ENCODE results near the gene SIRT7. TPM values are rescaled to one million over a fixed set of nuclear protein-coding genes. Genes with fewer than 3 reads are reported as not detected.
"Not testable (repeated sequence)": the region's sequence is repeated elsewhere in the genome, so short reads cannot be mapped to it uniquely, and the experiment has no call there.

SIRT7 gene
- total RNA-seq, 1 donor from 2014 or later, result 57.2 TPM

DNA sequence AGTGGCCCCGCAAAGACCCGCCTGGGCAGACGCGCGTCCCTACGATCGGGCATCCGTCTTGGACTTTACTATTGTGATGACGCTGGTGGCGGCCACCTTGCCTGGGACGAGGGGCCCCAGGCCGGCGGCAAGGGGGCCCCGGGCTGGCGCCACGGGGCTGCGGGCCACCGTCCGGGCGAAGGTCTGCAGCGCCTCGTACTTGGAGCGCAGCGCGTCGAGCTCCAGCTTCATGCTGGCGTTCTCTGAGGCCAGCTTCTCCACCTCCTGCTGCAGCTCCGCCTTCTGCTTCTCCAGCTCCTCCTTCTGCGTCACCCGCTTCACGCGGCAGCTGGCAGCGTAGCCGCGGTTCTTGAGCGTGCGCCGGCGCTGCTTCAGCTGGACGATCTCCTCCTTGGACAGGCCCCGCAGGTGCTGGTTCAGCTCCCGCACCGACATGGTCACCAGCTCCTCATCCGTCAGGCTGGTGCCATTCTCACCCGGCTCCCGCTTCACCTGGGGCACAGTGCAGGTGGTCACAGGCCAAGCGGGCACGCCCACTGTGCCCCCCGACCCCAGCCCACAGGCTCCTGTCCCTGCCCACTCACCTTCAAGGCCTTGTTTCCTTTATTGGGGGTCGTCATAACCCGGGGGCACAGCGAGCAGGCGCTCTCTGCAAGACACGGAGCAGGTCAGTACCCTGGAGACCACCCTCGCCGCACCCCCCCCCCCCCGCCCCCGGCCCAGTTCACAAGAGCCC, 4.8 kb upstream of the SIRT7 start:
- intact Hi-C loops (cut with micrococcal nuclease), result loop anchor here (10.0 kb wide), 1 partner anchor 172 kb away; the partner anchor contains the start of gene FASN

DNA sequence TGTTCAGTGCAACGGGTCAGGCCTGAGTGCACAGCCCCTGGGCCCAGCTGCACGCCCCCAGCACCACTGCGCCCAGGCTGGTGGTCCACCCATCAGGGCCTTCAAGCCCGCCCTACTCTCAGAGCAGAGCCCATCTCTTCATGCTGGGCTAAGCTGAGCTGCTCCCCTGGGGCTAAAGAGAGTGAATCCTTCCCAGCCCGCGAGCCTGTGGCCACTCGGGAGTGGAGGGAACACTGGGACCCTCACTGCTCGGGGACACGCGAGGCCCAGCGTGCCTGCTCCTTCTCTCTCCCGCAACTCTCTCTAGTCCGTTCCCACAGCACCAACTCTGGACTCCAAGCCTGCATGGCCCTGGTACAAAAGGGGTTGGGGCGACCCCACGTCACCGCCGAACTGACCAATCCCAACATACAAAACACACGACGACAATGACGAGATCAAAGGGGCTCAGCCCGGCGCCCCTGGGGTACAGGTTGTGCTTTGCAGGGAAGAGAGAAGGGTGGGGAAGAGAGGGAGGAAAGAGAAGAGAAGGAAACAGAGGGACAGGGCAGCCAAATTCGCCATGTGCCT, 4.1 kb upstream of the SIRT7 start:
- intact Hi-C loops (cut with micrococcal nuclease), result loop anchor here (10.0 kb wide), 1 partner anchor 173 kb away; the partner anchor contains the start of gene FASN

DNA sequence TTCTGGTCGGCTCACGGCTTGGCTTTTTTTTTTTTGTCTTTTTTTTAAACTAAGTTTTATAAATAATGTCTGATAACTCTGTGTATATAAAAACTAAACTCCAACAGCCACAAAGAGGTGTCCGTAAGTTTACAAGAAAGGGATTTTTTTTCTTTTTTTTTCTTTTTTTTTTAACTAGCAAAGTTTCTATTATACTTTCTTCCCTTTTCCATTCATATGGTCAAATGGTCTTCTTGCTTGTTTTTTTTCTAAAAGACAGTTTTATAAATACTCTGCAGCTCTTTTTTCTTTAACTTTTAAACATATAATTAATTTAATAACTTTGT, 3.5 kb upstream of the SIRT7 start:
- intact Hi-C loops (cut with micrococcal nuclease), result loop anchor here (10.0 kb wide), 1 partner anchor 173 kb away; the partner anchor contains the start of gene FASN

DNA sequence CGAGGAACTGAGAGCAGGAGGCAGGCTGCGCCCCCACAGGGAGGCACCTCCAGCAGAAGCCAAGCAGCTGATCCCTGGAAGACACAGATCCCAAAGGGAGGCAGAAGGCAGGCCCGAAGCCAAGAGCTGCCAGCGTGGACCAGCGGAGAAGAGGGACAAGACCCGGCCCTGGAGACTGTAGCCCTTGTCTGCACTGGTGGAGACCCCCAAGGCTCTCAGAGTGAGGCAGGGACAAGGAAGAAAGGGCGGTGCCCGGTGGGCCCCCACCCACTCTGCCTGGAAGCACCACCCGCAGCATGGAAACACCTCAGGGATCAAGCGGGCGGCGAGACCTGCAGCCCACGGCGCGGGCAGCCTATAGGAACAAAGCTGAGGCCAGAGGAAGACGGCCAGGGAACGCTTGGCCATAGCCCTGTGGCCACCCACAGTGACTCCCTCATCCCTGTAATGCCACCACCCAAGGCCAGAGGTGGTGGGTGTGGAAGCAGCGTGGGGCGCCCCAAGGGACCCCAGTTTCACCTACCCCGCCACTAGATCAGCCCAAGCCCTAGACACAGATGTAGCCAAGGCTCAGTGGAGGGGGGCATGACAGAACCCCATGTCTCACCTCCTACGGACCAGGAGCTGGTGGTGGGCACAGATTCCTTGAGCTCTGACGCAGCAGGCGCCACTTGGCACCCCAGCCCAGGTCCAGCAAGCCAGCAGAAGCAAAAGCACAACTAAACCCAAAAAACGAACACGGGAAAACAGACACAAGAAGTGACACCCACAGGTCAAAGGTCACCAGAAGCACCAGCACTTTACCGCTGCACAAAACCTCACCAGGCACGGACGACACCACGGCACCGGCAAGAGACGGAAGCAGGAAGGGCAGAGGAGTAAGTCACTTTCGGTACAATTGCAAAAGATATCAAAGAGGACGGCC, 2.9 kb upstream of the SIRT7 start:
- intact Hi-C loops (cut with micrococcal nuclease), result loop anchor here (10.0 kb wide), 1 partner anchor 174 kb away; the partner anchor contains the start of gene FASN

DNA sequence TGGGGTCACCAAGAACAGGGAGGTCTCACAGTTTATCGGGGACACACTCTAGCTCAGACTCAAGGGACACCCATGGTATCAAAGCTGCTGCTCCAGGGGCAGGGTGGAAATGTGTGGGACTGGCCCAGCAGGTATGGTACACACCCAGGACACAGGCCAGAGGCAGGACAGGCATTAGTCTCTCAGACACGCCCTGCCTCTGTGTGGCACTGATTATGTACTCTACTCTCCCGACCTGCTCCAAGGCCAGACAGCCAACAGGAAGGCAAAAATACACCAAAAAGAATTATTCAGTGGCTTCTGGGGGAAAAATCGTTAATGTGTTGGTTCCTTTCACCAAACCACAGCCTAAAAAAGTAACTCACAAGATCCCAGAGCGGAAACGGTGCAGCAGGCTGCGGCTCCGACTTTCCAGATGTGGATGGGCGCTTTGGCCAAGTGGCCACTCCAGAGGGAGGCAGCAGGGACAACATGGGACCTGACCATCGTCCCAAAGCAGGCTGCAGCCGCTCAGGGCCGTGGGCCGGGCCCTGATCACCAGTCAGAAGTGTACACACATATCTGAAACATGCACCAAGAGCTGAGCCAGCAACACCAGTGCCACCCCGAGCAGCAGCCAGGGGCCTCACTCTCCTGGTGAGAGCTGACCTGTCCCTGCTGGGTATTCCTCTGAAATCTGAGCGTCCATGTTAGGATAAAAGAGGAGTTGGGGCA, 1.0 kb upstream of the SIRT7 start:
- intact Hi-C loops (cut with micrococcal nuclease), result no loop called here

DNA sequence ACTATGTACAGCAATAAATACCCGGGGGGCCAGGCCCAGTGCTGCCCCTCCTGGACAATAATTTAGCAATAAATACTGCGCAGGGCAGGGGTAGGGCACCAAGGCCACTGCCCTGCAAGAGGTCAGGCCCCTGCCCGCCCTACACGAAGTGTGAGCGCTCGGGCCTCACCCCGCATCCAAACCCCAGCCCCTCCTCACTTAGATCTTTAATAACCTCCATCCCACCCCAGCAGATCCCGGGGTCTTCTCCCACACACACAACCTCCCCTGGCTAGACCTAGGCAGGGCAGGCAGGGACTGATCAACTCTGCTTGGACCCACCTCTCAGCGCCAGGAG, 325 bp upstream of the SIRT7 start:
- intact Hi-C loops (cut with micrococcal nuclease), result not testable (repeated sequence)

DNA sequence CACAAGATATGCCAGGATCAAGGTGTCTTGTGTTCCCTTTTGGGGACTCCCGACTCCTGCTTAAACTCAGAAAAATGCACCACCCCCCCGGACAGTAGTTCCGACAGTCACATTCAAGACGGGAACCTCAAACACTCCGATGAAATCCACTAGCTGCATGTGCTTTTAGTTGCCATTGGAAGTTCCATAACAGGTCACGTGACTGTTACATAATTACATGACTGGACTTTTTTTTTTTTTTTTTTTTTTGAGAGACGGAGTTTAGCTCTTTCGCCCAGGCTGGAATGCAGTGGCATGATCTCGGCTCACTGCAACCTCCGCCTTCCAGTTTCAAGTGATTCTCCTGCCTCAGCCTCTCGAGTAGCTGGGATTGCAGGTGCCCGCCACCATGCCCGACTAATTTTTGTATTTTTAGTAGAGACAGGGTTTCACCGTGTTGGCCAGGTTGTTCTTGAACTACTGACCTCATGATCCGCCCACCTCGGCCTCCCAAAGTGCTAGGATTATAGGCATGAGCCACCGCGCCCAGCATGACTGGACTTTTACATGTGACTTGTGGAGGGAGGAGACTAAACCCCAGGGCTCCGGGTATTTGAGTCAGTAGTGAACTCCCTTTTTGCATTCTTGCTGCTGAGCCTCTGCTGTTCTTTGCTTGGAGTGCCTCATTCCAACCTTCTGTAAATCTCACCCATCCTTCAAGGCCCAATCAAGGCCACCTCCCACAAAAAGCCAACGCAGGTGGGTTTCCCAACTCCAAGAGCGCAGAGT, 1.6 kb downstream of the SIRT7 start:
- intact Hi-C loops (cut with micrococcal nuclease), result no loop called here

DNA sequence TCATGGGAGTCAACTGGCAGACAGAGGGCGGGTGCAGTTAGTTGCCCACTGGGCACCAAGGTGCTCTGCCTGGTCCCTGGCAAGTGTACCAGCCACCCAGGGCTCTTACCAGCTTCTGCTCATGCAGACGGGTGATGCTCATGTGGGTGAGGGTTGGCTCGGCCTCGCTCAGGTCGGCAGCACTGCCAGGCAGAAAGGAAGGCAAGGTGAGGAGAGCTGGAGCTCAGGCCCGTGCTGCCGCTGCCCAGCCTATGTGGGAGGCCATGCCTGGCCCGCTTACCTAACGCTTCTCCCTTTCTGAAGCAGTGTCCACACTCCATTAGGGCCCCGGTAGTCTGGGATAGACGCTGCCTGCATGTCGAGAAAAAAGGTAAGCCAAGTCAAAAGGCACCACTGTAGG, 2.6 kb downstream of the SIRT7 start:
- intact Hi-C loops (cut with micrococcal nuclease), result no loop called here

DNA sequence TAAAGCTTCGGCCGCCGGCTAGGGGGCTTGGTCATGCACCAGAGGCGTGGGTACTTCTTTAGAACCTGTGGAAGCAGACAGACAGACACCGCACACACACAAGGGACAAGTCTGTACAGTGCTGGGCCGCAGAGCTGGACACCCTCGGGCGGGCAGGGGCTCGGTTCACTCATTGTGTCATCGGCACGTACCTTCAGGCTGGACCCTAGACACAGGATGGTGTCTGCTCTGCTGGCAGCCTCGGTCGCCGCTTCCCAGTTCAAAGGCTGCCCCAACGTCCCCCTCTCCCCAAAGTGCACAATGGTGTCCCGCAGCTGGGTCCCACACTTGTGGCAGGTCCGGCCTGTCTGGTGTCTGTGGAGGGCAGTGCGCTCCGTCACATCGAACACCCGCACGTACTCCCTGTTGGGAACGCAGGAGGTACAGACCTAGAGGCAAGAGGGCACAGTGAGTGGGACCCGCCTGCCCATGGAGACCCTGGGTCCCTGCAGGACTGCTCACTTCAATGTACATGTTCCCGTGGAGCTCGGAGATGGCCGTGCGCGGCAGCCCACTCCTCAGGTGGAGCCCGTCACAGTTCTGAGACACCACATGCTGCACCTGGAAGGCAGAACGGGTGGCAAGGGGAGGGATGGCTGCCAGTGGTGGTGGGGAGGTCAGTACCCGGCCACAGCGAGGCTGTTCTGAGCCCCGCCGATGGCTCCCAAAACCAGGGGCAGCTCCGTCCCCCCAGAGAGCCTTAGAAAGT, 3.7 kb downstream of the SIRT7 start:
- intact Hi-C loops (cut with micrococcal nuclease), result no loop called here

DNA sequence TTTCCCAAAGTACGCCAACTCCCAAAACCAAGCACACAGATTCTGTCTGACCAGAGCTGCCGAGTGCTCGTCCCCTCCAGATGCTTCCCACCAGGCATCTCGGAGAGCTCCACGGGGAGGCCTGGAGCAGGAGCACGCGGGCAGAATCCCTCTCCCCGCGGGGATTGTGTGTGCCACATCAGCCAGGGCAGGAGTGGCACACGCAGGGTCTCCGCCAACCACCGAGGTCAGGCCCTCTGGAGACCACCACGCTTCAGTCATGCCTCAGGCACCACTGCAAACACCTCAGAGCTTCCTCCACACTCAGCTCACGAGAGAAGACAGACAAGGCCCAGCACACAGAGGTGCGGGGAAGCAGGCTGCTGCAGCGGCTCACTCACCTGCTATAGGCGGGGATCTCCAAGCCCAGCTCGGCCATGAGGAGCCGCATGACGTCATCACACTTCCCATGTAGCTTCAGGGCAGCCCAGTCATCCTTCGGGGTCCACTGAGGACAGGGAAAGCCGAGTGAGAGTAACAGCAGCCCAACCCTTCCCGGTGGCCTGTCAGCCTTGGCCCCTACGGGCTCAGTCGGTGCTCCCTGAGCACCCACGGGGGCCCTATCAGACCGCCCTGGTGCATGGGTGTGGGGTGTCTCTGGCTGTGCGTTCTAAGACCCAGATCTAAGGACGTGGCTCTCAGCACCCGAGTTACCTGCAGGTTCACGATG, 4.4 kb downstream of the SIRT7 start:
- intact Hi-C loops (cut with micrococcal nuclease), result no loop called here

DNA sequence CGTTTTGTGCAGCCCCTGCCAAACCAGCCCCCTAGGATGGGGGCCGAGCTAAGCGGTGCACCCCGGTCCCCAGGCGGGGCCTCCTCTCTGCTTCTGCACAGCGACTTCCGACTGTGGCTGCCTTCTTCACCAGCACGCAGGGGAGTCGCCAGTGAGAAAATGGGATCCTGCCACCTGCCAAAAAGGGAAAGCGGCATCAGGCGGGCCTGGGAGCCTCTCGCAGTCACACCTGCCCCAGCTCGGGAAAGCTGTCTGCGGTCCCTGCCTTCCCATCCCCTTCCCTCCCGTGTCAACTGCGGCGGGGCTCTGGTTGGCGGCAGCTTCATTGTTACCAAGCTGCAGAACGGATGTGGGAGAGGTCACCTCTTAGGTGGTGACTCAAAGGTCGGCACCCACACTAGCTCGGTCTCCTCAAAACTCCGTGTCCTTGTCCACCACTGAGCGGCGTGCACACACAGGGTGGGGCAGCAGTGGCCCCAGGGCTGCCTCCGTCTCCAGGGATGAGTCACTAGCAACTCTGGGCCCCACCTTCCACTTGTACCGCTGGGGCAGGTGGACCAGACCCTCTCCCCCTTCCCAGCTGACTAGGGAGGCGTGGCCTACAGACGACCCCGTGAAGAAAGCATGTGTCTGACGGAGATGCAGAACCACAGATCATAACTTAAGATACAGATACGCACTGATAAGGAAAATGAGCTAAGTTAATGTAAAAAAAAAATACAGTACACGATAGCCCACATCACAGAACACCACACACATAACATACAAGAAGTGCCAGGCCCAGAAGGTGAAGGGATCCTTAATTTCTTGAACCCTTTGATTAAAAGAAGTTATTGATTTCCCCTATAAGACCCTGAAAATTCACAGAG, 5.3 kb downstream of the SIRT7 start:
- intact Hi-C loops (cut with micrococcal nuclease), result no loop called here

DNA sequence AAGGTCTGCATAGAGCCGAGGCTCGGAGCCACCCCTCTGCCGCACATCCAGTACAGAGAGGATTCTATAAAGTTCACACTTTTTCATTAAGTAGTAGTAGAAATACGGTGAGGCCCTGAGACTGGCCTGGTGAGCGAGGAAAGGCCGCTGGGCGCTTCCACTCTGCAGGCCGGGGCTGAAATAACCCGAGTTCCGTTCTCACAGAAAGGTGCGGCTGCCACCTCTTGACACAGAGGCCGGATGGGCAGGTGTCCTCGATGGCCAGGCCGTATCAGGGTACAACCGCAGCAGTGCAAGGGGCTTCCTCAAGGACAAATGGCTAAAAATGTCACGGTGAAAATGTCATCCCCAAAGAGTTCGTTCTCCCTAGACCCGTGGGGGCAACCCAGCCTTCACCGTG, 6.0 kb downstream of the SIRT7 start:
- intact Hi-C loops (cut with micrococcal nuclease), result loop anchor here (1.0 to 2.0 kb wide), 3 partner anchors 19 to 51 kb away; partner anchors contain the start of gene P4HB

DNA sequence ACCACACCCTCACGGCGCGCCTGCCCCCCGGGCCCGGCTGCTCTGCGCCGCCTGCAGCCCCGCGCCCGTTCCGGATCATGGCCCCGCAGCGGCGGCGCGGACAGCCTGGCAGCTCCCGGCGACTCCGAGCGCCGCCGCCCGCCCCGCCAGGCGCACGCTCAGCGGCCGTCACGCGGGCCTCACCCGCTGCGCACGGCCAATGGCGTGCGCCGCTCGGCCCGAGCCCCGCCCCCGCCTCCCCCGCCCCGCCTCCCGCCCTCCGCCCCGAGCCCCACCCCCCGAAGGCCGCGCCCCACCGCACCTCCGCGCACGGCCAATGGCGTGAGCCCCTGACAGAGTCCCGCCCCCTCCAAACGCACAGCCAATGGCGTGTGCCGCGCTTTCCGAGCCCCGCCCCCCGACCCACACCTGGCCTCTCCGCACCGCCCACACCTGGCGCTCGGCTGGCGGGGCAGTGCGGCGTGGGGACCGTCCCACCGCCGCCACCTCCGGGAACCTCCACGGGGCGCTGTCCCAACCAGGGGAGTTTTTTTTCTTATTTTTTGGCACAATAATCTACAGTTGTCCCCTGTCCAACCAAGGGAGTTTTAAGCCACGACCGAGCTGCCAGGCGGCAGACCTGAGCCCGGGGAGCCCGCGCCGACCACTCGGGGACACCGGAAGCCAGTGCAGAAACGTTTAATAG, 6.6 kb downstream of the SIRT7 start, which contains the start of gene PCYT2:
Gene PCYT2 (minus strand): TSS at position 123 of the 685 bp plus-strand sequence. CDS start 44 bp downstream, at position 79.
- intact Hi-C loops (cut with micrococcal nuclease), result loop anchor here (1.0 to 2.0 kb wide), 3 partner anchors 19 to 51 kb away; partner anchors contain the start of gene P4HB

DNA sequence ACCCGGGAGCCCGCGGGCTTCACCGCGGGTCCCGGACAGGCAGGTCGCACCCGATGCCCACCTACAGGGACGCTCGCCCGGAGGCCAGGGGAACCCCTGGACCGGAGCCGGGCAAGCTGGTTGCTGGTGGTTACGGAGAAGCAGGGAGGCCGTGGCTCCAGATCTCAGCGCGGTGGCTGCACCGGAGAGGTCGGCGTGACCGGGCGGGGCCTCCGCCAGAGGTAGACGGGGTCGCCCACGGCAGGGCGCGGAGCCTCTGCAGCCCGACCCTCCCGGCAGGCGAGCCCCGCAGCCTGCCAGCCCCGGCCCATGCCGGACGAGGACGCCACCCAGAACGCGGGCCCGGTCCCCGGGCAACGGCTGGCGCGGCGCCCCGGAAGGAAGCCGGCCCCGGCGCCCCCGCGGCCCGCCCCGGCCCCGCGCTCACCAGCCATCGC, 7.1 kb downstream of the SIRT7 start:
- intact Hi-C loops (cut with micrococcal nuclease), result loop anchor here (1.0 to 2.0 kb wide), 3 partner anchors 18 to 50 kb away; partner anchors contain the start of gene P4HB

DNA sequence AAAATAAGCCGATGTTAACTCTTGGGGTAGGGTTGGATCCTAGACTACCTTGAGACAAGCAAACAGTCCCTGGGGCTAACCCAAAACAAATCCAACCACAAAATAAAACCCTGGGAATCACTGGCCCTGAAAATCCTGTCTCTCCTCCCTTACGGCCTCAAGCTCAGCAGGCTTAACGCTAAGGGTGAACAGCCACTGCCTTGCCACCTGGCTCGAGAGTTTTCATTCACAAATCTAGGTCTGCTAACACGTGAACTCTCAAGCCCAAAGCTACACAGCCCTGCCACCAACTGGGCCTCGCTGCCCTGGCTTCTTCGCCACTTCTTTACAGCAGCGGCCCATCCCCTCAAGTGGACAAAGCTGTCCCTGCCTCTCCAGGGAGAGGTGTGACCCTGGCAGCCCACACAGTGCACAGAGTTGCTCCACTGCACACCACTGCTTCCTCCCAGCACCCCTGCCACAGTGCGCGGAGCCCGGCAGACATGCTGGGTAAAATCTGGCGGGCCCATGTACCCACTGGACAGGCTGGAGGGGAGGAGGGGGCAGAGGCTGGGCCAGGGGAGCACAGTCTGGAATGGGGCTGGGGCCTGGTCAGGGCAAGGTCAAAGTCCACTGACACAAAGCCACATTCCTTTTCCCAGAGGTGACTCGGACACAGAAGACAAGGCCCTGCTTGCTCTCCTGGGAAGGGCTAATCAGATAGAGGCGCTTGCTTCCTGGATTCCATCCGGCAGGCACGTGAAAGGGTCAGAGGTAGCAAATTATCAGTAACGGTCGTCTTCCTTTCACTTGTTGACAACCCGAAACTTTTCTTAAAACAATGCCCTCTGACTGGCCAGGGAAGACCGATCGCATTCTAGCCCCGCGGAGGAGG, 7.8 kb downstream of the SIRT7 start:
- intact Hi-C loops (cut with micrococcal nuclease), result loop anchor here (2.0 kb wide), 2 partner anchors 17 to 49 kb away; partner anchors contain the start of gene P4HB

DNA sequence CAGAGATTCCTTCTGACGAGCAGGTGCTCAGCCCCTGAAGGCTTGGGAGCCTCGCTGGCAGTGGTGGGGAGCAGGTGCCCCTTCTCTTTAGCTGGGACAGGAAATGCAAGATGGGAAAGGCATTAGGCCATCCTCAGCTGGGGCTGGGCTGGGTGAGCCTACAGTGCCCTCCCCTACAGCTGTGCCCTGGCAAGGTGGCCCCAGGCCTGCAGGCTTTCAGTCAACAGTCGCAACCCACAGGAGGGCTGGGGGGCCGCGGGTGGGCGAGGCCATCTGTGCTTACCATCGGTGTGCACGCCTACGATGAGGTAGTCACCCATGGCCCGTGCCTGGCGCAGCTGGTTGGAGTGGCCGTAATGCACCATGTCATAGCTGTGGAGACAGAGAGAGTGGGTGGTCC, 8.7 kb downstream of the SIRT7 start:
- intact Hi-C loops (cut with micrococcal nuclease), result no loop called here
